NOMO-1 treated with DMSO at 0.1 percent for 48 hours (cell line): ENCODE results near the gene DGLUCY.
"Not testable (repeated sequence)": the region's sequence is repeated elsewhere in the genome, so short reads cannot be mapped to it uniquely, and the experiment has no call there.

ENCODE experiments used
- DNase-seq: peaks from one replicate; lab custom pipeline; 2025; ENCODE audit not compliant: unreplicated experiment; lab: John Stamatoyannopoulos, UW

The DGLUCY gene

GRCh38 chr14:91204657-91205056, 90.8 kb downstream of the DGLUCY start:
- DNase-seq, result no peak

GRCh38 chr14:91205459-91205858, 91.6 kb downstream of the DGLUCY start:
- no peak for DNase-seq

- DNase-seq, result no peak
These were observed 93.1 kb downstream of the DGLUCY start for GRCh38 chr14:91207008-91207407.

GRCh38 chr14:91211017-91211416, 97.1 kb downstream of the DGLUCY start:
- DNase-seq, result no peak

- no peak for DNase-seq
These were observed 100.4 kb downstream of the DGLUCY start for GRCh38 chr14:91214306-91214705.

GRCh38 chr14:91215381-91215780, 101.5 kb downstream of the DGLUCY start:
- no peak for DNase-seq

GRCh38 chr14:91216731-91217226, 102.9 kb downstream of the DGLUCY start:
- DNase-seq, result no peak

GRCh38 chr14:91218014-91218413, 104.1 kb downstream of the DGLUCY start:
- DNase-seq, result no peak

- no peak for DNase-seq
These were observed 105.9 kb downstream of the DGLUCY start for GRCh38 chr14:91219517-91220389.

- no peak for DNase-seq
These were observed 106.7 kb downstream of the DGLUCY start for GRCh38 chr14:91220581-91221000.

- no peak for DNase-seq
These were observed 107.4 kb downstream of the DGLUCY start for GRCh38 chr14:91221270-91221669.

- no peak for DNase-seq
These were observed 109.3 kb downstream of the DGLUCY start for GRCh38 chr14:91223028-91223783.

- DNase-seq, result no peak
These were observed 111.2 kb downstream of the DGLUCY start for GRCh38 chr14:91225025-91225424.

- DNase-seq, result not testable (repeated sequence)
These were observed 112.5 kb downstream of the DGLUCY start for GRCh38 chr14:91226360-91226759.

GRCh38 chr14:91227183-91227628, 113.3 kb downstream of the DGLUCY start:
- no peak for DNase-seq

GRCh38 chr14:91228112-91229004, 114.5 kb downstream of the DGLUCY start:
- peak; percentile 16 for DNase-seq

- no peak for DNase-seq
These were observed 115.1 kb downstream of the DGLUCY start for GRCh38 chr14:91229005-91229382.

GRCh38 chr14:91229743-91230200, 115.9 kb downstream of the DGLUCY start:
- DNase-seq, result peak; percentile 95

GRCh38 chr14:91230397-91231035, 116.6 kb downstream of the DGLUCY start:
- DNase-seq, result no peak

GRCh38 chr14:91231446-91231845, 117.6 kb downstream of the DGLUCY start:
- no peak for DNase-seq
